H1 (cell line): ENCODE measurements around the gene DVL1. TPM values are rescaled to one million over a fixed set of nuclear protein-coding genes. Genes with fewer than 3 reads are reported as not detected.

Experiments used
- ASH2L ChIP-seq: fragments of 200-600, 300-600 bp; sonication (generic); IDR thresholded peaks from one replicate; pipeline ENCODE4 v1.7.1; 2017; ENCODE audit warnings: low read length
- BACH1 ChIP-seq: IDR thresholded peaks from 2 replicates; pipeline ENCODE4 v1.6.1; 2012; ENCODE audit warnings: low read length, improper control_type of control experiment
- CBX8 ChIP-seq: fragments of 300-800, 300-1000 bp; sonication (generic); IDR thresholded peaks from 2 replicates; pipeline ENCODE4 v1.7.1; 2016; ENCODE audit warnings: low read depth, low read length, borderline replicate concordance
- EGR1 ChIP-seq: IDR thresholded peaks from 2 replicates; pipeline ENCODE4 v1.6.1; 2011; ENCODE audit warnings: low read depth, low read length, borderline replicate concordance
- KDM1A ChIP-seq: fragments of 200-600, 300-600 bp; sonication (generic); IDR thresholded peaks from 2 replicates; pipeline ENCODE4 v1.7.1; 2016; ENCODE audit warnings: mild to moderate bottlenecking, low read length, borderline replicate concordance
- POLR2AphosphoS5 ChIP-seq: IDR thresholded peaks from 2 replicates; pipeline ENCODE4 v1.6.1; 2011; ENCODE audit warnings: low read depth, low read length
- SIN3A ChIP-seq, 2 experiments: IDR thresholded peaks in 1 of 2; conservative IDR thresholded peaks in 1 of 2; 2 replicates each; pipeline ENCODE4 v1.6.1; 2011 to 2012; ENCODE audit warnings: low read length in 2 of 2, improper control_type of control experiment in 1 of 2, low read depth in 1 of 2, mild to moderate bottlenecking in 1 of 2
- SIRT6 ChIP-seq: IDR thresholded peaks from one replicate; pipeline ENCODE4 v1.7.1; 2012; ENCODE audit warnings: low read length, inconsistent platforms
- SIX5 ChIP-seq: IDR thresholded peaks from 2 replicates; pipeline ENCODE4 v1.6.1; 2011; ENCODE audit warnings: mild to moderate bottlenecking, low read depth, low read length
- TCF12 ChIP-seq: IDR thresholded peaks from 2 replicates; pipeline ENCODE4 v1.6.1; 2011; ENCODE audit warnings: low read depth, mild to moderate bottlenecking, low read length
- polyA plus RNA-seq, 7 experiments: library from polyadenylated mRNA; depleted of rRNA in 3 of 7; stranded (reverse) in 5 of 7; unstranded in 2 of 7; fragments of >200 nt in 5 of 7; fragments of 200-250 nt in 2 of 7; gene quantifications; 1 replicate in 5 of 7; 2 replicates in 1 of 7; 4 replicates in 1 of 7; pipeline versions ENCODE4 v1.2.1 to v1.2.3, GENCODE V29; 2011 to 2013; ENCODE audit warnings: missing spikeins in 2 of 7, mixed read lengths in 2 of 7
- total RNA-seq: library from RNA; stranded (reverse); fragmentation: NEBNext Ultra II Directional; extraction: Animal tissue kit (Norgen Biotek cat#: 25700); gene quantifications from 2 replicates; pipeline ENCODE4 v1.2.1, GENCODE V29; 2021
- TF ChIP-seq, protein P1 (sequence below): fragments of 300-600 bp; sonication (generic); IDR thresholded peaks from 2 replicates; pipeline ENCODE4 v1.7.1; 2012; ENCODE audit warnings: low read length, moderate library complexity, mild to moderate bottlenecking, inconsistent platforms; ENCODE audit not compliant: insufficient replicate concordance

Gene DVL1
- total and polyA plus RNA-seq, 2 of the 8 experiments (the other 6 are each of a cell fraction or from before 2014, with no cell fraction given): 39.4 to 58.9 TPM

DNA sequence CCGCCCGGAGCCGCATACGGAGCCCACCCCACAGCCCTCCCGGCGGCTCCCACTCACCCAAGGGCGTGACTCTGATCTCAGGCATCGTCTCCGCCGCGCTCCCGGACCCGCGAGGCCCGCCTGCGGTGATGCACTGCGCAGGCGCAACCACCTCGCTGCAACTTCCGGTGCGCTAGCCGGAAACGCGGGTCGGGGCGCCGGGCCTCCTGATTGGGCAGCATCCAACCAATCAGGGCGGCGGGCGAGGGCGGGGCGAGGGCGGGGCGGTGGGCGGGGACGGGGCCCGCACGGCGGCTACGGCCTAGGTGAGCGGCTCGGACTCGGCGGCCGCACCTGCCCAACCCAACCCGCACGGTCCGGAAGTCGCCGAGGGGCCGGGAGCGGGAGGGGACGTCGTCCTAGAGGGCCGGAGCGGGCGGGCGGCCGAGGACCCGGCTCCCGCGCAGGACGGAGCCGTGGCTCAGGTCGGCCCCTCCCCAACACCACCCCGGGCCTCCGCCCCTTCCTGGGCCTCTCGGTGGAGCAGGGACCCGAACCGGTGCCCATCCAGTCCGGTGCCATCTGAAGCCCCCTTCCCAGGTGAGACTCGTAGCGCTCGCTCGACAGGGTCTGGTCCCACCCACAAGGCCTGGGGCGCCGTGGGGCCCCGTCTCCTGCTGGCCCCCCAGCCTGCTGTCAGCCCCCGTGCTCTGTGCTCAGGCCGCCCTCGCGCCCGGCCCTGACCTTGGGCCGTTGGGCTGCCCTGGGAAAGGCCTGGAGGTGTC lies 24.5 kb downstream of the DVL1 start, which contains the start of the genes CPTP and INTS11 (continued):
- TF ChIP-seq, protein P1, sequence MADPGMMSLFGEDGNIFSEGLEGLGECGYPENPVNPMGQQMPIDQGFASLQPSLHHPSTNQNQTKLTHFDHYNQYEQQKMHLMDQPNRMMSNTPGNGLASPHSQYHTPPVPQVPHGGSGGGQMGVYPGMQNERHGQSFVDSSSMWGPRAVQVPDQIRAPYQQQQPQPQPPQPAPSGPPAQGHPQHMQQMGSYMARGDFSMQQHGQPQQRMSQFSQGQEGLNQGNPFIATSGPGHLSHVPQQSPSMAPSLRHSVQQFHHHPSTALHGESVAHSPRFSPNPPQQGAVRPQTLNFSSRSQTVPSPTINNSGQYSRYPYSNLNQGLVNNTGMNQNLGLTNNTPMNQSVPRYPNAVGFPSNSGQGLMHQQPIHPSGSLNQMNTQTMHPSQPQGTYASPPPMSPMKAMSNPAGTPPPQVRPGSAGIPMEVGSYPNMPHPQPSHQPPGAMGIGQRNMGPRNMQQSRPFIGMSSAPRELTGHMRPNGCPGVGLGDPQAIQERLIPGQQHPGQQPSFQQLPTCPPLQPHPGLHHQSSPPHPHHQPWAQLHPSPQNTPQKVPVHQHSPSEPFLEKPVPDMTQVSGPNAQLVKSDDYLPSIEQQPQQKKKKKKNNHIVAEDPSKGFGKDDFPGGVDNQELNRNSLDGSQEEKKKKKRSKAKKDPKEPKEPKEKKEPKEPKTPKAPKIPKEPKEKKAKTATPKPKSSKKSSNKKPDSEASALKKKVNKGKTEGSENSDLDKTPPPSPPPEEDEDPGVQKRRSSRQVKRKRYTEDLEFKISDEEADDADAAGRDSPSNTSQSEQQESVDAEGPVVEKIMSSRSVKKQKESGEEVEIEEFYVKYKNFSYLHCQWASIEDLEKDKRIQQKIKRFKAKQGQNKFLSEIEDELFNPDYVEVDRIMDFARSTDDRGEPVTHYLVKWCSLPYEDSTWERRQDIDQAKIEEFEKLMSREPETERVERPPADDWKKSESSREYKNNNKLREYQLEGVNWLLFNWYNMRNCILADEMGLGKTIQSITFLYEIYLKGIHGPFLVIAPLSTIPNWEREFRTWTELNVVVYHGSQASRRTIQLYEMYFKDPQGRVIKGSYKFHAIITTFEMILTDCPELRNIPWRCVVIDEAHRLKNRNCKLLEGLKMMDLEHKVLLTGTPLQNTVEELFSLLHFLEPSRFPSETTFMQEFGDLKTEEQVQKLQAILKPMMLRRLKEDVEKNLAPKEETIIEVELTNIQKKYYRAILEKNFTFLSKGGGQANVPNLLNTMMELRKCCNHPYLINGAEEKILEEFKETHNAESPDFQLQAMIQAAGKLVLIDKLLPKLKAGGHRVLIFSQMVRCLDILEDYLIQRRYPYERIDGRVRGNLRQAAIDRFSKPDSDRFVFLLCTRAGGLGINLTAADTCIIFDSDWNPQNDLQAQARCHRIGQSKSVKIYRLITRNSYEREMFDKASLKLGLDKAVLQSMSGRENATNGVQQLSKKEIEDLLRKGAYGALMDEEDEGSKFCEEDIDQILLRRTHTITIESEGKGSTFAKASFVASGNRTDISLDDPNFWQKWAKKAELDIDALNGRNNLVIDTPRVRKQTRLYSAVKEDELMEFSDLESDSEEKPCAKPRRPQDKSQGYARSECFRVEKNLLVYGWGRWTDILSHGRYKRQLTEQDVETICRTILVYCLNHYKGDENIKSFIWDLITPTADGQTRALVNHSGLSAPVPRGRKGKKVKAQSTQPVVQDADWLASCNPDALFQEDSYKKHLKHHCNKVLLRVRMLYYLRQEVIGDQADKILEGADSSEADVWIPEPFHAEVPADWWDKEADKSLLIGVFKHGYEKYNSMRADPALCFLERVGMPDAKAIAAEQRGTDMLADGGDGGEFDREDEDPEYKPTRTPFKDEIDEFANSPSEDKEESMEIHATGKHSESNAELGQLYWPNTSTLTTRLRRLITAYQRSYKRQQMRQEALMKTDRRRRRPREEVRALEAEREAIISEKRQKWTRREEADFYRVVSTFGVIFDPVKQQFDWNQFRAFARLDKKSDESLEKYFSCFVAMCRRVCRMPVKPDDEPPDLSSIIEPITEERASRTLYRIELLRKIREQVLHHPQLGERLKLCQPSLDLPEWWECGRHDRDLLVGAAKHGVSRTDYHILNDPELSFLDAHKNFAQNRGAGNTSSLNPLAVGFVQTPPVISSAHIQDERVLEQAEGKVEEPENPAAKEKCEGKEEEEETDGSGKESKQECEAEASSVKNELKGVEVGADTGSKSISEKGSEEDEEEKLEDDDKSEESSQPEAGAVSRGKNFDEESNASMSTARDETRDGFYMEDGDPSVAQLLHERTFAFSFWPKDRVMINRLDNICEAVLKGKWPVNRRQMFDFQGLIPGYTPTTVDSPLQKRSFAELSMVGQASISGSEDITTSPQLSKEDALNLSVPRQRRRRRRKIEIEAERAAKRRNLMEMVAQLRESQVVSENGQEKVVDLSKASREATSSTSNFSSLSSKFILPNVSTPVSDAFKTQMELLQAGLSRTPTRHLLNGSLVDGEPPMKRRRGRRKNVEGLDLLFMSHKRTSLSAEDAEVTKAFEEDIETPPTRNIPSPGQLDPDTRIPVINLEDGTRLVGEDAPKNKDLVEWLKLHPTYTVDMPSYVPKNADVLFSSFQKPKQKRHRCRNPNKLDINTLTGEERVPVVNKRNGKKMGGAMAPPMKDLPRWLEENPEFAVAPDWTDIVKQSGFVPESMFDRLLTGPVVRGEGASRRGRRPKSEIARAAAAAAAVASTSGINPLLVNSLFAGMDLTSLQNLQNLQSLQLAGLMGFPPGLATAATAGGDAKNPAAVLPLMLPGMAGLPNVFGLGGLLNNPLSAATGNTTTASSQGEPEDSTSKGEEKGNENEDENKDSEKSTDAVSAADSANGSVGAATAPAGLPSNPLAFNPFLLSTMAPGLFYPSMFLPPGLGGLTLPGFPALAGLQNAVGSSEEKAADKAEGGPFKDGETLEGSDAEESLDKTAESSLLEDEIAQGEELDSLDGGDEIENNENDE: no peak
- TF ChIP-seq SIX5: no peak
- TF ChIP-seq SIRT6: no peak
- no peak for TF ChIP-seq CBX8
- no peak for TF ChIP-seq TCF12
- no peak for TF ChIP-seq EGR1
- TF ChIP-seq POLR2AphosphoS5: peak; percentile 73; the same call in 1 of the 2 replicates
- no peak for TF ChIP-seq BACH1
- TF ChIP-seq ASH2L: peak; percentile 46
- TF ChIP-seq SIN3A (conservative IDR thresholded peaks at IDR 0.05 in 1 of 2, IDR thresholded peaks at IDR 0.05 in 1 of 2; ENCODE audit: low read depth in 1 of 2, low read length in 2 of 2): no peak
- no peak for TF ChIP-seq KDM1A
